ENCODE measurements around the gene SLC25A47. TPM values are rescaled to one million over a fixed set of nuclear protein-coding genes. Genes with fewer than 3 reads are reported as not detected.
A peak's percentile ranks its signal among the peaks of the same experiment; 100 is the strongest.

The SLC25A47 gene
- total and polyA plus RNA-seq, 4 experiments from 2014 or later, result not detected

GRCh38 chr14:100321473-100322137 lies 1.5 kb upstream of the SLC25A47 start:
- CTCF ChIA-PET (ENCODE audit: partially characterized antibody), result interaction anchor here (0.8 kb wide), 1 partner anchor 36 kb away, joined by 3 read pairs; no protein-coding TSS in a partner anchor
- Mint-ChIP-seq H3K36me3 (no peaks in the 10 kb centered on the region), H3K27me3 (no peaks in the 10 kb centered on the region), H3K9me3 (no peaks in the 10 kb centered on the region), H3K27ac (no peak overlapping the region), H3K4me3 (no peak overlapping the region), H3K4me1 (peaks cover 0 to 5% (median 3%) of the 10 kb centered on the region in 4 donors)
- no peak overlapping the region for H3K4me3 ChIP-seq (ENCODE audit: low read length in 2 of 2)
- H3K27me3 ChIP-seq (ENCODE audit: insufficient read depth, low read length), result no peaks in the 10 kb centered on the region
- intact Hi-C loops (cut with micrococcal nuclease), result no loop called here
- no peaks in the 10 kb centered on the region for H3K36me3 ChIP-seq (ENCODE audit: insufficient read depth, low read length)
- no peak overlapping the region for H3K27ac ChIP-seq (ENCODE audit: low read depth, low read length)
- no peaks in the 10 kb centered on the region for H3K9me3 ChIP-seq (ENCODE audit: control insufficient read depth in 1 of 2, low read length in 2 of 2)
- POLR2A ChIA-PET (ENCODE audit: partially characterized antibody), result no interaction called here
- DNase-seq, result no peak
- peaks cover 4% of the 10 kb centered on the region for H3K4me1 ChIP-seq (ENCODE audit: insufficient read depth, low read length)

- CTCF ChIA-PET (ENCODE audit: partially characterized antibody), result no interaction called here
- Mint-ChIP-seq H3K9me3 (no peaks in the 10 kb centered on the region), H3K36me3 (no peaks in the 10 kb centered on the region), H3K27me3 (no peaks in the 10 kb centered on the region), H3K27ac (peak overlapping the region in 1 of 7 donors; percentile 37), H3K4me3 (no peak overlapping the region), H3K4me1 (peaks cover 0 to 5% (median 3%) of the 10 kb centered on the region in 4 donors)
- Histone ChIP-seq H3K9me3 (ENCODE audit: control insufficient read depth in 1 of 2, low read length in 2 of 2) (no peaks in the 10 kb centered on the region), H3K4me3 (ENCODE audit: low read length in 2 of 2) (no peak overlapping the region), H3K27ac (ENCODE audit: low read depth, low read length) (no peak overlapping the region), H3K4me1 (ENCODE audit: insufficient read depth, low read length) (peaks cover 4% of the 10 kb centered on the region), H3K36me3 (ENCODE audit: insufficient read depth, low read length) (no peaks in the 10 kb centered on the region), H3K27me3 (ENCODE audit: insufficient read depth, low read length) (no peaks in the 10 kb centered on the region)
- DNase-seq, result no peak
- intact Hi-C loops (cut with micrococcal nuclease), result no loop called here
- POLR2A ChIA-PET (ENCODE audit: partially characterized antibody), result no interaction called here
Observed at GRCh38 chr14:100322138-100322957, 791 bp upstream of the SLC25A47 start.

- Histone ChIP-seq H3K9me3 (ENCODE audit: control insufficient read depth in 1 of 2, low read length in 2 of 2) (no peaks in the 10 kb centered on the region), H3K27ac (ENCODE audit: low read depth, low read length) (no peak overlapping the region), H3K4me1 (ENCODE audit: insufficient read depth, low read length) (no peaks in the 10 kb centered on the region), H3K27me3 (ENCODE audit: insufficient read depth, low read length) (no peaks in the 10 kb centered on the region), H3K4me3 (ENCODE audit: low read length in 2 of 2) (no peak overlapping the region), H3K36me3 (ENCODE audit: insufficient read depth, low read length) (no peaks in the 10 kb centered on the region)
- Mint-ChIP-seq H3K27me3 (no peaks in the 10 kb centered on the region), H3K36me3 (no peaks in the 10 kb centered on the region), H3K9me3 (no peaks in the 10 kb centered on the region), H3K4me1 (peaks cover 0 to 5% (median 0%) of the 10 kb centered on the region in 4 donors), H3K4me3 (no peak overlapping the region), H3K27ac (no peak overlapping the region)
- intact Hi-C loops (cut with micrococcal nuclease), result no loop called here
- DNase-seq, result no peak
- POLR2A ChIA-PET (ENCODE audit: partially characterized antibody), result no interaction called here
- CTCF ChIA-PET (ENCODE audit: partially characterized antibody), result no interaction called here
Observed at GRCh38 chr14:100323942-100324307, 786 bp downstream of the SLC25A47 start.

- H3K27ac ChIP-seq (ENCODE audit: low read depth, low read length), result no peak overlapping the region
- no peaks in the 10 kb centered on the region for H3K4me1 ChIP-seq (ENCODE audit: insufficient read depth, low read length)
- H3K36me3 ChIP-seq (ENCODE audit: insufficient read depth, low read length), result no peaks in the 10 kb centered on the region
- Mint-ChIP-seq H3K36me3 (no peaks in the 10 kb centered on the region), H3K27ac (peak overlapping the region in 1 of 7 donors; percentile 55), H3K9me3 (no peaks in the 10 kb centered on the region), H3K4me3 (no peak overlapping the region), H3K4me1 (no peaks in the 10 kb centered on the region), H3K27me3 (no peaks in the 10 kb centered on the region)
- POLR2A ChIA-PET (ENCODE audit: partially characterized antibody), result no interaction called here
- no peaks in the 10 kb centered on the region for H3K27me3 ChIP-seq (ENCODE audit: insufficient read depth, low read length)
- H3K4me3 ChIP-seq (ENCODE audit: low read length in 2 of 2), result no peak overlapping the region
- H3K9me3 ChIP-seq (ENCODE audit: control insufficient read depth in 1 of 2, low read length in 2 of 2), result no peaks in the 10 kb centered on the region
- intact Hi-C loops (cut with micrococcal nuclease), result no loop called here
- CTCF ChIA-PET (ENCODE audit: partially characterized antibody), result no interaction called here
- DNase-seq, result no peak
Observed at GRCh38 chr14:100325231-100325632, 2.1 kb downstream of the SLC25A47 start.

- no peaks in the 10 kb centered on the region for H3K4me1 ChIP-seq (ENCODE audit: insufficient read depth, low read length)
- H3K36me3 ChIP-seq (ENCODE audit: insufficient read depth, low read length), result no peaks in the 10 kb centered on the region
- no peak overlapping the region for H3K27ac ChIP-seq (ENCODE audit: low read depth, low read length)
- Mint-ChIP-seq H3K9me3 (no peaks in the 10 kb centered on the region), H3K4me1 (no peaks in the 10 kb centered on the region), H3K27me3 (no peaks in the 10 kb centered on the region), H3K4me3 (no peak overlapping the region), H3K36me3 (no peaks in the 10 kb centered on the region), H3K27ac (no peak overlapping the region)
- DNase-seq, result no peak
- no peak overlapping the region for H3K4me3 ChIP-seq (ENCODE audit: low read length in 2 of 2)
- no peaks in the 10 kb centered on the region for H3K27me3 ChIP-seq (ENCODE audit: insufficient read depth, low read length)
- ChIA-PET CTCF (ENCODE audit: partially characterized antibody) (no interaction called here), POLR2A (ENCODE audit: partially characterized antibody) (interaction anchor here (0.6 to 1.7 kb wide), 2 partner anchors 9 to 1090 kb away, joined by 3 to 5 read pairs; no protein-coding TSS in a partner anchor)
- intact Hi-C loops (cut with micrococcal nuclease), result no loop called here
- H3K9me3 ChIP-seq (ENCODE audit: control insufficient read depth in 1 of 2, low read length in 2 of 2), result no peaks in the 10 kb centered on the region
Observed at GRCh38 chr14:100325958-100326357, 2.8 kb downstream of the SLC25A47 start.

GRCh38 chr14:100327128-100327527 lies 4.0 kb downstream of the SLC25A47 start:
- Histone ChIP-seq H3K27ac (ENCODE audit: low read depth, low read length) (no peak overlapping the region), H3K27me3 (ENCODE audit: insufficient read depth, low read length) (no peaks in the 10 kb centered on the region), H3K4me1 (ENCODE audit: insufficient read depth, low read length) (no peaks in the 10 kb centered on the region), H3K9me3 (ENCODE audit: control insufficient read depth in 1 of 2, low read length in 2 of 2) (no peaks in the 10 kb centered on the region), H3K4me3 (ENCODE audit: low read length in 2 of 2) (no peak overlapping the region), H3K36me3 (ENCODE audit: insufficient read depth, low read length) (no peaks in the 10 kb centered on the region)
- POLR2A ChIA-PET (ENCODE audit: partially characterized antibody), result interaction anchor here (1.7 kb wide), 1 partner anchor 10 kb away, joined by 5 read pairs; no protein-coding TSS in a partner anchor
- no peaks in the 10 kb centered on the region for H3K36me3 Mint-ChIP-seq
- CTCF ChIA-PET (ENCODE audit: partially characterized antibody), result no interaction called here
- no peak overlapping the region for H3K4me3 Mint-ChIP-seq
- intact Hi-C loops (cut with micrococcal nuclease), result no loop called here
- H3K9me3 Mint-ChIP-seq, result no peaks in the 10 kb centered on the region
- H3K27ac Mint-ChIP-seq, result no peak overlapping the region
- no peak for DNase-seq
- no peaks in the 10 kb centered on the region for H3K4me1 Mint-ChIP-seq
- no peaks in the 10 kb centered on the region for H3K27me3 Mint-ChIP-seq

- H3K36me3 ChIP-seq (ENCODE audit: insufficient read depth, low read length), result no peaks in the 10 kb centered on the region
- ChIA-PET POLR2A (ENCODE audit: partially characterized antibody) (no interaction called here), CTCF (ENCODE audit: partially characterized antibody) (no interaction called here)
- no peaks in the 10 kb centered on the region for H3K27me3 ChIP-seq (ENCODE audit: insufficient read depth, low read length)
- intact Hi-C loops (cut with micrococcal nuclease), result no loop called here
- Mint-ChIP-seq H3K36me3 (no peaks in the 10 kb centered on the region), H3K27ac (no peak overlapping the region), H3K9me3 (no peaks in the 10 kb centered on the region), H3K4me3 (no peak overlapping the region), H3K4me1 (no peaks in the 10 kb centered on the region), H3K27me3 (no peaks in the 10 kb centered on the region)
- no peak overlapping the region for H3K27ac ChIP-seq (ENCODE audit: low read depth, low read length)
- no peak overlapping the region for H3K4me3 ChIP-seq (ENCODE audit: low read length in 2 of 2)
- H3K9me3 ChIP-seq (ENCODE audit: control insufficient read depth in 1 of 2, low read length in 2 of 2), result no peaks in the 10 kb centered on the region
- H3K4me1 ChIP-seq (ENCODE audit: insufficient read depth, low read length), result no peaks in the 10 kb centered on the region
- DNase-seq, result no peak
Observed at GRCh38 chr14:100328495-100329163, 5.5 kb downstream of the SLC25A47 start.
